GM13976 (cell line): ENCODE measurements around the gene ATAD3B.

ENCODE experiments used
- DNase-seq: peaks from one replicate; pipeline ENCODE4 v3.0.0; 2012; ENCODE audit warnings: low spot score
- in situ Hi-C: fragments of 300-500 bp; cut with MboI; formaldehyde crosslinking; loops from one replicate; pipeline ENCODE4 v1.12.0; 2022; ENCODE audit warnings: low sequenced_read_pairs, mixed read lengths, inconsistent platforms; ENCODE audit not compliant: unreplicated experiment
- TF ChIP-seq, protein P1 (sequence below): IDR thresholded peaks from 2 replicates; pipeline ENCODE4 v1.5.1; 2012; ENCODE audit warnings: borderline replicate concordance, mild to moderate bottlenecking; ENCODE audit not compliant: insufficient read depth; ENCODE audit errors: extremely low read depth, missing control alignments, control extremely low read depth

The ATAD3B gene

DNA sequence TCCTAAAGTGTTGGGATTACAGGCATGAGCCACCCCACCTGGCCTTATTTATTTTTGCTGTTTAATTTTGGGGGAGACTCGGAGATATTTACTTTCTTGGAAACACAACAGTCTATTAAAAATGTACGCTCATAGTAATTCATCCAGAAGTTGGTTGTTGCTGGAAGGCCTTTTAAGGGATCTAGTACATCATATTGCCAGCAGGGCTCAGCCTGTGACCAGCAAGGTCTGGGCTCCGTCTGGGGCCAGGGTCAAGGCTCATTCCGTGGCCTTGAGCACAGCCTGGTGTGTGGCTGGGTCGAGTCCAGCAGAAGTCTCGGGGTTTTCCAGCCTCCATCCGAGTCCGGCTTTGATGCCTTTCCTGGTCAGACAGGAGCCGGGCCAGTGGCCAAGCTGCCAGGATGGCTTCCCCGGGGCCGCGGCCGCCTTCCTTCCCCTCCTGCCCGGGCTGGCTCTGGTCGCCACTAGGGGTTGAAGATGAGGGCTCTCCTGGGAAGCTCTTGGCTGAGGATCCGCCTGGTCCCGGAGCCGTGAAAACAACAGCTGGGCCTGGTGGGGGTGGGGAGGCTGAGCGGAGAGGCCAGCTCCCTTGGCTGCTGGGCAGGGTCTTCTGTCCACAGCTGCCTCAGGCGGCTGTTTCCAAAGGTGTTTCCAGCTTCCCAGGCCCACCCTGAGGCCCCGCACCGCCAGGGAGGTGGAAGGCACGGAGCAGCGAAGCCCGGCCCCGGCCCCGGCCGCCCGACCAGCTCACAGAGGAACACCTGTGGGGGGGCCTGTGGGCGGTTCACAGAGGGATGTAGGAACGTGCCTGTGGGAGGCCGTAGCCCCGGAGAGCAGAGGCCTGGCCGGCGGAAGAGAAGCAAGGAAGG, 41.2 kb upstream of the ATAD3B start:
- in situ Hi-C loops: no loop called here
- TF ChIP-seq, protein P1, sequence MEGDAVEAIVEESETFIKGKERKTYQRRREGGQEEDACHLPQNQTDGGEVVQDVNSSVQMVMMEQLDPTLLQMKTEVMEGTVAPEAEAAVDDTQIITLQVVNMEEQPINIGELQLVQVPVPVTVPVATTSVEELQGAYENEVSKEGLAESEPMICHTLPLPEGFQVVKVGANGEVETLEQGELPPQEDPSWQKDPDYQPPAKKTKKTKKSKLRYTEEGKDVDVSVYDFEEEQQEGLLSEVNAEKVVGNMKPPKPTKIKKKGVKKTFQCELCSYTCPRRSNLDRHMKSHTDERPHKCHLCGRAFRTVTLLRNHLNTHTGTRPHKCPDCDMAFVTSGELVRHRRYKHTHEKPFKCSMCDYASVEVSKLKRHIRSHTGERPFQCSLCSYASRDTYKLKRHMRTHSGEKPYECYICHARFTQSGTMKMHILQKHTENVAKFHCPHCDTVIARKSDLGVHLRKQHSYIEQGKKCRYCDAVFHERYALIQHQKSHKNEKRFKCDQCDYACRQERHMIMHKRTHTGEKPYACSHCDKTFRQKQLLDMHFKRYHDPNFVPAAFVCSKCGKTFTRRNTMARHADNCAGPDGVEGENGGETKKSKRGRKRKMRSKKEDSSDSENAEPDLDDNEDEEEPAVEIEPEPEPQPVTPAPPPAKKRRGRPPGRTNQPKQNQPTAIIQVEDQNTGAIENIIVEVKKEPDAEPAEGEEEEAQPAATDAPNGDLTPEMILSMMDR: no peak
- no peak for DNase-seq

DNA sequence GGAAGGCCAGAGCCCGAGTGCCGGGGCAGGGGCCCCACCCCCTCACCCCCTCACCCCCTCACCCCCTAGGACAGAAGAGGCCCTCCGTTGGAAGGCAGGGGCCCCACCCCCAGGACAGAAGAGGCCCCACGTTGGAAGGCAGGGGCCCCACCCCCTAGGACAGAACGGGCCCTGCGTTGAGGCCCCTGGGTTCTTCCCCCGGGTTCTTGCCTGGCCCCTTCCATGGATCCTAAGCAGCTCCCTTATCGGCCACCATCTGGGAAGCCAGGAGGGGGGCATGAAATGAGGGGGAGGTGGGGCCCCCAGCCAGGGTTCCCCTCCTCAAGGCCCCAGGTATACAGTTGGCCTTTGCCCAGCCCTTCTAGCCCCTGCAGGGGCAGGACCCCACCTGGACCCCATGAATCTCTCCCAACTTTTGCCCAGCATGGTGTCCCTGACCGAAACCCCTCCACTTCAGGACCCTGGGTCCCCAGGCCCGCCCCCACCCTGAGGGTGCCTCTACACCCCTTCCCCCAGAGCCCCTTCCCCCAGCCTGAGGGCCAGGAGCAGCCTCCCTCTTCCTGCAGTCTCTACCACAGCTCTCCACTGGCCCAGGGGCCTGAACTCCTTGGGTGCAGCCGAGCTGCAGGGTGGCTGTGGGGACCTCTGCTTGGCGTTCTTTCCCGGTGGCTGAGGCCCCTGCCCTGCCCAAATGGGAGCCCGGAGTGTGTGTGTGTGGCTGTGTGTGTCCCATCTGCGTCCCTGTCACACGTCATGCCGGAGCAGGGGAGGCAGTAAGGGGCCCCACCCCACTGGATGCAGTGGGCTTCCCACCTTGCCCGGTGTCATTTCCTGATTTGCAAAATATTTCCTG, 40.3 kb upstream of the ATAD3B start:
- peak; percentile 24 for DNase-seq
- TF ChIP-seq, protein P1: no peak
- in situ Hi-C loops: no loop called here

DNA sequence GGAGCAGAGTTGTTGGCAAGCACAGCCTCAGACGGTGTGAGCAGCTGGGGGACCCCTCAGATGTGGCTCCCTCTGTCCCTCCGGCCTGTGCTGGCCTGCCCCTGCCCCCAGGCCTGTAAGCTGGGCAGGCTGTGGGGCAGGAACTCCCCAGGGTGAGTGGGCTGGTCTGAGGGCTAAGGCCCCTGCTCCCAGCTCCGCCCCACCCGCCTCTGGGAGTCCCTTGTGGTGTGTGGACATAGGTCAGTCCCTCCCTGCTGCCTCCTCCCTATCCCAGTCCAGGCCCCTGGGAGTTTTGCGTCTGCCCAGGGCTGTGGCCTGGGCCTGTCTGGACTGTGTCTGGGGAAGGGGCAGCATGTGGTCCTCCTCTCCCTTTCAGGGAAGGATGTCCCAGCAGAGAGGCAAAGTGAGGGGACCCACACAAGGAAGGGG, 39.7 kb upstream of the ATAD3B start:
- peak; percentile 42 for DNase-seq
- TF ChIP-seq, protein P1: no peak
- in situ Hi-C loops: no loop called here

DNA sequence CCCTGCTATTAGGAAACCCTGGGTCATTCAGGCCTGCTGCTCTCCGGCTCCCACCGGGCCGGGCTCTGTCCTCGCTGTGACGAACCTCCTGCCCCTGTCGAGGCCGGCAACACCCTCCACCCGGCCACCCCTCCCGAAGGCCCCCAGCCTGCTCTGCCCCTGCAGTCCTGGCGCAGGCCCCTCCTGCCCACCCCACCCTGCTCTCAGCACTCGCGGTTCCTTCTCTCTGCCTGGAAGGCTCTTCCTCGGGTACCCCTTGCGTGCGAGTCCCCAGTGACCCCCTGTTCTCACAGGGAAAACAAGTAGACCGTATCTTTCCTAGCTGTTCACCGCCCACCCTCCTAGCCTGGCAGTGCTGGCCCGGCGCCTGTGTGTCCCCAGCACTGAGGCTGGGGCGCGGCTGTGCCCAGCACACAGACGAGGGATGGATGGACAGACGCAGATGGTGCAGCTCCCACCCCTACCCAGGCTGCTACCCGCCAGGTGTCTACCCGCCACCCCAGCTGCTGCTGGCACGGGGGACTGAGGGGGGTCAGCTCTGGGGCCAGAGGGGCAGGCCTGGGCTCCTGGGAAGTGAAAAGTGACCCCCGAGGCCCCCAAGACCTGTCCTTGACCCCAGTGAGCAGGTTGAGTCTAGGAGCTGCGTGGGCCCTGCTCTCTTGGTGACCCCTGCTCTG, 39.2 kb upstream of the ATAD3B start:
- peak; percentile 30 for DNase-seq
- TF ChIP-seq, protein P1: no peak
- in situ Hi-C loops: no loop called here

DNA sequence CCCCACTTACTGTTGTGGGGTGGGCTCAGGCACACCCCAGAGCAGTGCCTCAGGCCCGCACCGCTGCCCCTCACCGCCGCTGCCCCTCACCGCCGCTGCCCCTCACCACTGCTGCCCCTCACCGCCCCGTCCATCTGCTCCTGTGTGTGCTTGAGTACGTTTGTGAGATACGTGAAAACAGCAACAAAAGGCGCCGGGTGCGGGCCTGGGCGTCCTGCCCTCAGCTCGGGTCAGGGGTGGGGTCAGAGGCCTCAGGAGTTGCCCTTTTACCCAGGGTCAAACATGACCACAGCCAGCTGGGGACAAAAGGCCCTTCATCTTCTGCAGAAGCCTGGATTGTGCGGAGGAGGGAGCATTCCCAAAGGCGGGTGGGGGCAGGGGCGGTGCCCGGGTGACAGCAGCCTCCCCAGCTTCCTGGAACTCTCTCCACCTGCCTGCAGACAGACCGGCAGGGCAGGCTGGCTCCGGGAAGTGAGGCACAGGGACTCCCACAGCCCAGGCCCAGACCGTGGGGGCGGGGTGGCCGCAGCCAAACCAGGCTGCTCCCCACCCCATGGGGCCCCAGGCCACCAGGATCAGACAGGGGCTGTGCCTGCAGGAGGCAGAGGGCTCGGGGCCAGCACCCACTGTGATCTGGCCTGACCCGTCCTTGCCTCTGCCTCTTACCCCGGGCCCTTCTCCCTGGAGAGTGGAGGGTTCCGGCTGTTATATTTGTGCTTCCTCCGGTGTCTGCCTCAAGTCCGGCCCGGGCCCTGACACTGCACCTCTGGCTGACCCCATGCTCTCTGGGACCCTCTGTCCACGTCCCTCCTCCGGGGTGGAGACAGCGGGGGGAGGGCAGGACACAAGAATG, 38.4 kb upstream of the ATAD3B start:
- TF ChIP-seq, protein P1: no peak
- in situ Hi-C loops: no loop called here
- peak; percentile 42 for DNase-seq
